GM10248 (cell line): ENCODE measurements around the gene PPM1M.

ENCODE experiments used
- CTCF ChIA-PET: fragments of 300-600 bp; sonication (Branson Sonifier 250); formaldehyde crosslinking; extraction: SDS; loops from one replicate; lab custom pipeline; 2021; ENCODE audit warnings: antibody characterized with exemption; lab: Yijun Ruan, JAX
- POLR2A ChIA-PET: fragments of 350-650 bp; sonication (Branson Sonifier 250); formaldehyde crosslinking; extraction: SDS; loops from one replicate; lab custom pipeline; 2020; ENCODE audit warnings: antibody characterized with exemption; lab: Yijun Ruan, JAX
- DNase-seq: peaks from one replicate; pipeline ENCODE4 v3.0.0; 2012; ENCODE audit errors: extremely low spot score
- TF ChIP-seq, protein P1 (sequence below): IDR thresholded peaks from 2 replicates; pipeline ENCODE4 v1.5.1; 2012; ENCODE audit warnings: mild to moderate bottlenecking, low read depth; ENCODE audit errors: extremely low read depth, missing control alignments, control extremely low read depth

Gene PPM1M

DNA sequence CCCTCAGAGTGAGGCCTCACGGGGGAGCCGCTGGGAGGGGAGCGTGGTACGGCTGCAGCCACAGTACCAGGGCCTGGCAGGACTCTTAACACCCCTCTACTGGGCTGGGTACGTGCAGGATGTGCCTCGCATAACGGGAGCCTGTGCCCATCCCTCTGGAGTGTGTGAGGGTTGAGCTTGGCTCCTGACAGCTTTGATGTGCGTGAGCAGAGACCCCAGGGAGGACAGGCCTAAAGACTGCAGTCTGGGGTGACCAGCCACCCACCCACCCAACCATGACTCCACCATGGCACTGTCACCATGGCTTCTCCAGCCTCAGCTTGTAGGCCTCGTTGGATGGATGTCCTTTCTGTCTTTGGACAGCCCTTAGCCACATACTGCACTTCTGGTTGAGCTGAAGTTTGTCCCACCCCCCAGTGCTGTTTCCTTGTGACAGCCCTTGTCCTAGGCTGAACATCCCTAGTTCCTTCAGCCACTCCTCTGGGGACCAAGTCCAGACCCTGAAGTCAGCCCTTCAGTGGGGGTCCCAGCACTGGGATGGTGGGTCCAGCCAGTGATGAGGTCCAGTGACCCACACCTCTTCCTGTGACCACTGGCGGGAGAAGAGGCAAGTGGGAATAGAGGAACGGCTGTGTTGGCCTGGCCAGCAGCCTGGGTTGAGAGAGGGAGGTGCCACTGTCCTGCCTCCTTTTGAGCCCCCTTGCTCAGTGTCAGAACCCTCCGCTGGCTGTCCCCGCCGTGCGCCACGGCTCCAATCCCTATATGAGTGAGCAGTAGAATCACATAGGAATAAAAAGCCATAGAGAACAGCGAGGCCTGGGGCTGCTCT, 48.1 kb downstream of the PPM1M start:
- DNase-seq: no peak
- TF ChIP-seq, protein P1, sequence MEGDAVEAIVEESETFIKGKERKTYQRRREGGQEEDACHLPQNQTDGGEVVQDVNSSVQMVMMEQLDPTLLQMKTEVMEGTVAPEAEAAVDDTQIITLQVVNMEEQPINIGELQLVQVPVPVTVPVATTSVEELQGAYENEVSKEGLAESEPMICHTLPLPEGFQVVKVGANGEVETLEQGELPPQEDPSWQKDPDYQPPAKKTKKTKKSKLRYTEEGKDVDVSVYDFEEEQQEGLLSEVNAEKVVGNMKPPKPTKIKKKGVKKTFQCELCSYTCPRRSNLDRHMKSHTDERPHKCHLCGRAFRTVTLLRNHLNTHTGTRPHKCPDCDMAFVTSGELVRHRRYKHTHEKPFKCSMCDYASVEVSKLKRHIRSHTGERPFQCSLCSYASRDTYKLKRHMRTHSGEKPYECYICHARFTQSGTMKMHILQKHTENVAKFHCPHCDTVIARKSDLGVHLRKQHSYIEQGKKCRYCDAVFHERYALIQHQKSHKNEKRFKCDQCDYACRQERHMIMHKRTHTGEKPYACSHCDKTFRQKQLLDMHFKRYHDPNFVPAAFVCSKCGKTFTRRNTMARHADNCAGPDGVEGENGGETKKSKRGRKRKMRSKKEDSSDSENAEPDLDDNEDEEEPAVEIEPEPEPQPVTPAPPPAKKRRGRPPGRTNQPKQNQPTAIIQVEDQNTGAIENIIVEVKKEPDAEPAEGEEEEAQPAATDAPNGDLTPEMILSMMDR: no peak
- POLR2A ChIA-PET: no interaction called here
- CTCF ChIA-PET: interaction anchor here (0.7 to 18.3 kb wide), 2 partner anchors 11 to 46 kb away, joined by 3 to 290 read pairs; no protein-coding TSS in a partner anchor

DNA sequence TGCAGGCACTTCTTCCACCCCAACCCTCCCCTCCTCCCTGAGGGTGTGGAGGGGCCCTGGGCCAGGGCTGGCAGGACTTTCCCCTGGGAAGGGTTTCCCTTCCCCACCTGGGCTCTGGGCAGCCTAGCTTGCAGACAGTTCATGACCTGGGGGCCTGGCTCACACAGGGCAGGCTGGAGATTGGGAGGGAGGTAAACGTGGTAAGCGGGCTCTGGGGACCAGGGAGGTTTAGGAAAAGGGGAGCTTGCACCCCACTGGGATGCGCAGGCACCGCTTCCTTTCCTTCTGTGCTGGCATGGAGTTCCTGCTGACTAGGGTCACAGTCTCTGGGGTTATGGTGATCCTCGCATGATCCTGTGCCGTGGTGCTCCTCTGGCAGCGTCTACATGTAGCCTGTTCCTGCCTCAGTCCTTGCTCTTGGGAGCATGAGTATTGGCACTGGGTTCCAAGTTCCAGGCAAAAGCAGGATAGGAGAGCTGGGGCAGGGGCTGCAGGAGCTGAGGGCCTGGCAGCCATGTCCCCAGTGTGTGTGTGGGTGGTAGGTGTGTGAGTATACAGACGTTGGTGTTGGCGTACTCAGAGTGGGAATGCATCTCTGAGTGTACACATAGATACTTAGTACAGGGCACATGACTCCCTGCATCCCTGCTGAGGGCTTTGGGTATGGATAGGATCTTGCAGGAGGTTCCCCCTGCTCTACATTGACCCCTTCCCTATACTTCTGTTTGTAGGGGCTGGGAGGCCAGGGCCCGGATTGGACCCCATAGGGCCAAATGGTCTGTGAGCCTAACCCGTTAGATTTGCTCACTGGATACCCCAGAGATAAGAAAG, 49.0 kb downstream of the PPM1M start:
- CTCF ChIA-PET: interaction anchor here (1.0 to 18.3 kb wide), 2 partner anchors 45 to 153 kb away, joined by 3 to 290 read pairs; no protein-coding TSS in a partner anchor
- no peak for DNase-seq
- TF ChIP-seq, protein P1: no peak
- POLR2A ChIA-PET: no interaction called here

DNA sequence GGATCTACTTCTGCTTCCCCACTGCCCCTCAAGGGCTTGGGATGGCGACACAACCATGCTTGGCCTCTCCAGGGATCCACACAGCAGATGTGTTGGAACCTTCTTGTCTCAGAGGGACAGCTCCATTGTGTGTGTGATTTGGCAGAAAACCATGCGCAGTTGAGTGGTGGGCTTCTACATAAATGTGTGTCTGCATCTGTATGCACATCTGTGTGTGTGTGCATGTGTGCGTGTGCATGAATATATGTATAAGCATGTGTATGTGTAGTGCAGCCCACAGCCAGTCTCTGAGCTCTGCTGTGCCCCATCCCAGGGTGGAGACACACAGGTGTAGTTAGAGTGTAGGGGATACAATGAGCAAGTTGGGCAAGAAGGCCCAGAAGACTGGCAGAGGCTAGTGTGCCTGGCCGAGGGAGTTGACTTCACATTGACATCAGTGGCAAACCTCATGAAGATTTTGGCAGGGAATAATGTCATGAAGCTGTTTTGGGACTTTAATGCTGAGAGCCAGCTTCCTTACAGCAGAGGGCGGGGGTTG, 50.2 kb downstream of the PPM1M start:
- CTCF ChIA-PET: interaction anchor here (0.7 to 18.3 kb wide), 8 partner anchors 11 to 295 kb away, joined by 3 to 290 read pairs (median 3); no protein-coding TSS in a partner anchor
- TF ChIP-seq, protein P1: no peak
- no peak for DNase-seq
- POLR2A ChIA-PET: no interaction called here

DNA sequence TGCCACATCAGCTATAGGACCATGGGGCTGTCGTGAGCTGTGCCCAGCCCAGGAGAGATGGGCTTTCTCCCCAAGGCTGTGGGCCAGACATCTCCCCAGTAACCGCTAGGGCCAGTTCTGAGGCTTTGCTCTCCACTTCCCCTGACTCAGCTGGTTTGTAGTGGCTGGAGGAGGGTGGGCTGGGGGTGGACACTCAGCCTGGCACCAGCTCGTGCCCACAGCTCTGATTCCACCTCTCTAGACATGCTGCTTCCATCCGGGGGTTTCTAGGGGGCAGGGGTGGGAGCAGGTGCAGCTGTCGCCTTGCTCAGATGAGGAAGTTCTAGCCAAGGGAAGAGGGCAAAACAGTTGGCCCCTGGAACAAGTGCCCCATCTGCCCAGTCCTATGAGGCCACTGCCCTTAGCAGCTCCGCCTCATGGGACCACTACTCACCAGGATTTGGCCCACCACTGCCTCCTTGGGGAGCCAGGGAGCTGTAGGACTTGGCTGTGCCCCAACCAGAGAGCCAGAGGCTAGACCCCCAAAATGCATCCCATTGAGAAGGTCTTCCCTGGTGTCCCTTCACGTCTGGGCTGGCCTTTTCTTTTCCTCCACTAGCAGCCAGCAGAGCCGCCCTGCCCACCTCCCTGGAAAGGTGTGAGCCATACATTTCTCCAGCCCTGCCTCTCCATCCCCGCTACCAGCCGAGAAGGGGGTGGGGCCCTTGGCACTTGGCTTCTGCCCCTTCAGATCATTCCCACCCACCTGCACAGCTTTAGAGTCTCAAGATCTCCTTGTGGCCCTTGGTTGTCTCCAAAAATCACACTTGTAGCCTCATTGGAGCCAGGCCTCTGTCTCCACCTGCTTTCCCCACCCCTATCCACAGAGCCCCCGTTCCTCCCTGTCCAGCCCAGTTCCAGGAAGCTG, 51.9 kb downstream of the PPM1M start:
- CTCF ChIA-PET: interaction anchor here (0.8 to 18.3 kb wide), 11 partner anchors 8 to 88 kb away, joined by 3 to 290 read pairs (median 4); no protein-coding TSS in a partner anchor
- DNase-seq: no peak

More for the DNA sequence above, 51.9 kb downstream of the PPM1M start:
- POLR2A ChIA-PET: interaction anchor here (1.8 kb wide), 1 partner anchor 19 kb away, joined by 5 read pairs; the partner anchor contains the start of gene WDR82
- TF ChIP-seq, protein P1: no peak
